ENCODE measurements around the gene SOWAHC. TPM values are rescaled to one million over a fixed set of nuclear protein-coding genes. Genes with fewer than 3 reads are reported as not detected.

The SOWAHC gene
- total and polyA plus RNA-seq, 2 of the 13 experiments (the other 11 are each of a cell fraction or from before 2014, with no cell fraction given) = 21.2 to 22.5 TPM

DNA sequence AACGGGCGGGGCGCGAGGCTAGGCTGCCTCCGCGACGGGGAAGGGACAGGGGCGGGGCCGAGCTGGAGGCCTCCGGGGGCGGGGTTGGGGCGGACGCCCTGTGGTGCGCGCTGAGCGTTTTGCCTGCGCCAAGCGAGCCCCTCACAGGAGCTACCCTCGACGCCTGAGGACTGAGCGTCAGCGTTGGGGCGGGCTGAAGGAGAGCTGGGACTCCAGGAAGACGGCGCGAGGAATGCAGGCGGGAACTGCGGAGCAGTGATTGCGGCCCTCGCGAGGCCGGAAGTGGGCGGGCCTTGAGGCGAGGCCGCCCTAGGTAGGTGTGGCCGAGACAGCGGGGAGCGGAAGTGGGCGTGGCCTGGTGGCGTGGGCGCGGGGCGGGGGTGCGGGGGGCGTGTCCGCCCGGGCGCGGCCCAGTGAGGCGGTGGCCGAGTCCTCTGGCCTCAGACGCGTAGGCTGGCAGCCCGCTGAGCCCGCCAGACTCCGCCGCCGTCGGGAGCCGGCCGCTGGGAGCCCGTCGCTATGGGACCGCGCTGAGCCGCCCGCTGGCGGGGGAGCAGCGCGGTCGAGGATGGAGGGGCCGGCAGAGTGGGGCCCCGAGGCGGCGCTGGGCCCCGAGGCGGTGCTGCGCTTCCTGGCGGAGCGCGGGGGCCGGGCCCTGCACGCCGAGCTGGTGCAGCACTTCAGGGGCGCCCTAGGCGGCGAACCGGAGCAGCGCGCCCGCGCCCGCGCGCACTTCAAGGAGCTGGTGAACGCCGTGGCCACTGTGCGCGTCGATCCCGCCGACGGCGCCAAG, at the start of gene SOWAHC, which contains the start of gene SEPTIN10 (continued):
- TF ChIP-seq KAT7 (CRISPR knock-in tag; IDR thresholded peaks at IDR 0.05; ENCODE audit: borderline replicate concordance) = peak; percentile 65; the same call in 1 of the 2 replicates
- peak; percentile 78; the same call in 1 of the 2 replicates for TF ChIP-seq MEF2D (CRISPR knock-in tag; IDR thresholded peaks at IDR 0.05)
- peak; percentile 78 for TF ChIP-seq IRX3 (CRISPR knock-in tag; IDR thresholded peaks at IDR 0.05; ENCODE audit: borderline replicate concordance, low read depth)
- peak; percentile 85; the same call in 1 of the 2 replicates for TF ChIP-seq ARID2 (CRISPR knock-in tag; IDR thresholded peaks at IDR 0.05; ENCODE audit: borderline replicate concordance)
- peak; percentile 94 for TF ChIP-seq ZSCAN12 (CRISPR knock-in tag; IDR thresholded peaks at IDR 0.05)
- TF ChIP-seq MXD3 (CRISPR knock-in tag; IDR thresholded peaks at IDR 0.05) = peak; percentile 88; the same call in 1 of the 2 replicates
- peak; percentile 72 for TF ChIP-seq NCOA2 (CRISPR knock-in tag; IDR thresholded peaks at IDR 0.05)
- no peak for TF ChIP-seq SETDB1 (CRISPR knock-in tag; IDR thresholded peaks at IDR 0.05; ENCODE audit: borderline replicate concordance)
- no peak for TF ChIP-seq HHEX (CRISPR knock-in tag; IDR thresholded peaks at IDR 0.05)
- peak; percentile 84; the same call in 1 of the 2 replicates for TF ChIP-seq ZNF274 (CRISPR knock-in tag; IDR thresholded peaks at IDR 0.05)
- TF ChIP-seq ZNF468 (CRISPR knock-in tag; IDR thresholded peaks at IDR 0.05) = no peak
- no peak; the same call in 1 of the 2 replicates for TF ChIP-seq AKNA (CRISPR knock-in tag; IDR thresholded peaks at IDR 0.05; ENCODE audit: borderline replicate concordance)
- TF ChIP-seq STAG1 (CRISPR knock-in tag; IDR thresholded peaks at IDR 0.05) = no peak; the same call in 1 of the 2 replicates
- TF ChIP-seq SP2 (CRISPR knock-in tag; IDR thresholded peaks at IDR 0.05) = peak; percentile 79
- no peak for TF ChIP-seq ZSCAN30 (CRISPR knock-in tag; IDR thresholded peaks at IDR 0.05)
- no peak for TF ChIP-seq MTA3 (CRISPR knock-in tag; IDR thresholded peaks at IDR 0.05)
- TF ChIP-seq CENPT (CRISPR knock-in tag; IDR thresholded peaks at IDR 0.05; ENCODE audit: low read depth) = no peak
- no peak; the same call in 1 of the 2 replicates for TF ChIP-seq ZNF773 (CRISPR knock-in tag; IDR thresholded peaks at IDR 0.05; ENCODE audit: borderline replicate concordance)
- peak; percentile 26; the same call in 1 of the 2 replicates for TF ChIP-seq SIX4 (CRISPR knock-in tag; IDR thresholded peaks at IDR 0.05)
- peak; percentile 86 for TF ChIP-seq AKAP8 (CRISPR knock-in tag; IDR thresholded peaks at IDR 0.05)
- peak; percentile 94; the same call in 1 of the 2 replicates for TF ChIP-seq ZSCAN5A (CRISPR knock-in tag; IDR thresholded peaks at IDR 0.05; ENCODE audit: borderline replicate concordance)
- peak; percentile 76 for TF ChIP-seq DPF2 (CRISPR knock-in tag; IDR thresholded peaks at IDR 0.05; ENCODE audit: borderline replicate concordance, low read depth)
- no peak; the same call in 1 of the 2 replicates for TF ChIP-seq ZC3H13 (CRISPR knock-in tag; IDR thresholded peaks at IDR 0.05)
- no peak for TF ChIP-seq PAF1 (CRISPR knock-in tag; IDR thresholded peaks at IDR 0.05)
- TF ChIP-seq ZNF572 (CRISPR knock-in tag; IDR thresholded peaks at IDR 0.05) = no peak
